HG02938 (cell line): ENCODE measurements around the gene CSNK1G1.
"Not testable (repeated sequence)": the region's sequence is repeated elsewhere in the genome, so short reads cannot be mapped to it uniquely, and the experiment has no call there.

ENCODE experiments used
- ATAC-seq: cut with Tn5 transposase; IDR thresholded peaks from one replicate; pipeline ENCODE4 v1.9.1; 2021; ENCODE audit warnings: mild to moderate bottlenecking, moderate library complexity; ENCODE audit not compliant: unreplicated experiment

CSNK1G1 gene

DNA sequence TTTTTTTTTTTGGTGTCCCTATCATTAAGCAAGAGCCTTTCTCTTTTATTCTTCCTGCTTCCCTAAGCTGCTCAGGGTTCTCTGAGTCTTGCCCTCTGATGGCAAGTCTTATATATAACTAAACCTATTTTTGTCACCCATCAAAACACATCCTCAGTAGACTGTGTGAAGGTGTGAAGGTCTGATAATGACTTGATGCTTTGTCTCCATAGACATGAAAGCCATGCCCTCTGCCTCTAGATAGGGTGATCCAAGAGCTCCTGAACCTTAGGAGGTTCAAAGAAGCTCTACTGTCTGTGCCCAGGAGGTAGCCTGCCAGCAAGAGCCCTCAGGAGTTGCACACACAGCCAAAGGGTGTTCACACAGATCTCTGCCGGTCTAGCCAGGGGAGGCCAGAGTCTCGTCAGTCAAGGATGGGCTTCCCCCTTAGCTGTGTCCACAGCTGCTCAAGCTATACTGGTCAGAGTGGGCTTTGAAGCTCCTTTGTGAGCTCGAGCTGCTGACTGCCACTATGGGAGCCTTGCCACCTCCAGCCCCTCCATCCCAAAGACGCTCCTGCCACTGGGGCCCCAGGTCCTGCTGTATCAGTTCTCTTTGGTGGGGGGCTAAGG, 217.5 kb downstream of the CSNK1G1 start:
- ATAC-seq, result no peak

DNA sequence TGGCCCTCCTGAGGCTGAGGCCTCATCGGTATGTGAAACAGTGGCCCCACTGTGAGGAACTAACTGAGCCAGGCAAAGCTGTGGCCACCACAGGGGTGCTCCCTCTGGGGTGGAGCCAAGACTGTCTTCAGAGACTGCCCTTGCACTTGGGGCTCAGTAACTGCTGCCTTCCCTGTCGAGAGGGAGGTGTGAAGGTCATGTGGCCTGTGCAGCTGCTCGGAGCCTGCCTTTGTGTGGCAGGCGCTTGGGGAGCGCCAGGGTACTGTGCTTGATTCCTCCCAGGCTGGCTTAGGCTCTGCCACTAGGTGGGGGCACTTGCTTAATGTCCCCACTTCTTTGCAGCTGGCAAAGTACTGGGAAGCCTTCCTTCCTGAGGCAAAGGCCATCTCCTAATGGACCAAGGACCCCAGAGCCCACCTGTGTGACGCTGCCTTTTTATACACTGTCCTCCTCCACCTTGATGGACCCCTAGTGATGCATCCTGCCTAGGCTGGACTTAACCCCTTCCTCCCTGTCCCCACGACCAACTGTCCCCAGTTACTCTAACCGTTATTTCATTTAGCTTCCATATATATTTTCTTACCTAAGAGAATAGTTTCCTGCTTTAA, 218.6 kb downstream of the CSNK1G1 start:
- no peak for ATAC-seq

DNA sequence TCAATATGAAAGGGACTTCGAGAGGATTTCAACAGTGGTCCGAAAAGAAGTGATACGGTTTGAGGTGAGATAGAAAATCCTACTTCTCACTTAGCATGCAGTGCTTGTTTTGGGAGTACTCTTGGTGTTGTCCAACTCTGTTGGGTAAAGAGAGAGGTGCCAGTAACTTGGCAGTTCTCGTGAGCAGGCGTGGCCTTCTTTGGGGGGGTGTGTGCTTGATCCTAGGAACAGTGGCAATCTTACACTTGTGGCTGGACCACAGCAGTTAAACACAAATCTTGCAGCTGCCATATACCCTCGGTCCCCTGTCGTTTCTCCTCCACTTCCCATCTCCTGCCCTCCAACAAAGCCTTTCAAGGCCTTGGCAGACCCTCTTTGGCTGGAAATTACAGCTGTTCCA, 219.6 kb downstream of the CSNK1G1 start:
- no peak for ATAC-seq

DNA sequence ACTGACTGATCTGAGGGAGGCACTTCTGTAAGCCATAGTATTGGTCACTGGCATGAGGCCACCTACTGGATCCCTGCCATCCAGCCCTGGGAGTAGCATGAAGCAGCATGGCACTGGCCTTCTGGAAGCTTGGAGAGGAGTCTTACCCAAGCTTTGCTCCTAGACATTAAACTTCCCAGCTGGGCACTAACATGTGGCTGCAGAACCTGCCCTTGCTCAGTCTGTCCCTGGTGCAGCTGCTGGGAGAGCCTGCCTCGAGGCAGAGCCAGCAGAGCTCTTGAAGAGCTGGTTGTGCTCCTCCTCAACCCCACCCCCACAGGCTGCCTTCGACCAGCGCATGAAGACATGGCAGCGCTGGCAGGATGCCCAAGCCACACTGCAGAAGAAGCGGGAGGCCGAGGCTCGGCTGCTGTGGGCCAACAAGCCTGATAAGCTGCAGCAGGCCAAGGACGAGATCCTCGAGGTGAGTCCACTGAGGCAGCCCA, 221.6 kb downstream of the CSNK1G1 start:
- no peak for ATAC-seq

DNA sequence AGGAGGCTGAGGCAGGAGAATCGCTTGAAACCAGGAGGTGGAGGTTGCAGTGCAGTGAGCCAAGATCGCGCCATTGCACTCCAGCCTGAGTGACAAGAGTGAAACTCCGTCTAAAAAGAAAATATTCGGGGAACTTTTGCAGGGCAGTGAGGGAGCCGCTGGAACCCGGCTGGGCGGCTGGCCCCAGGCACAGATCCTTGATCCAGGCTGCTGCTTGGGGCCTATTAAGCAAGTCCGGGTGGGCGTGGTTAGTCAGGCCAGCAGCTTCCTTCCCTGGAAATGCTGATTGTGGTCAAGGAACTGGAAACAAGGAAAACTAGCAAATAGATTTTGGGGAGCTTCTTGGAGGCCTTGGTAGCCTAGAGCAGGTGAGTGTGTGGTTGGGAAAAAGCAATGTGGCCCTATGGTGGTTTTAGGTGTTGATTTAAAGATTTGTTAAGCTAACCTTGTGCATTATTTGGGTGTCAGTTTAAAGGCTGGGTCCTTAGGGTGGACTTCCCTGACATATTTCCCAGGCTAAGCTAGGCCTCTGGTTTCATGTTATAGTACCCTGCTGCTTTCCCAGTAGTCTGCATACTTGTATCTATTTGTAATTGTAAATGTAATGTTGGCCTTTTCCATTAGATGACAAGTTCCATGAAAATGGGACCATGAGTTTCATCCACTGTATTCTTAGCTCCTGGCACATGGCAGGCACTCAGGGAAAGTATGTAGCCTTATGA, 222.2 kb downstream of the CSNK1G1 start:
- ATAC-seq, result no peak

DNA sequence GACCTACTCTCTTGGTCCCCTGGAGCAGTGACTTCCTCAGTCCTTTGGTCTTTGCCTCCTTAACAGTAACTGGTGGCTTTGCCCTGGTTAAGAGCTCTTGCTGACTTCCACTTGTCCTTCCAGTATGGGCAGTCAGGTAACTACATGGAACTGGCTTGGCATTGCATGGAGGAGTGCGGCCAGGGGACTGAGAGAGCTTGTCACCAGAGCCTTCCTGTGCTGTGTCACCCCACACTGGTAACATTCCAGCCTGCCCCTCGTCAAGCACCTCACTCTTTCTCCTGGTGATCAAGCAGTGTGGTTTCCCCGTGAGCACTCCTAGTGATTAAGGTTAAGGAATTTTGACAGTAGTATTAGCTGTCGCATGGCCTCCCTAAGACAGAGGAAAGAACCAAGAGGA, 223.8 kb downstream of the CSNK1G1 start:
- no peak for ATAC-seq

DNA sequence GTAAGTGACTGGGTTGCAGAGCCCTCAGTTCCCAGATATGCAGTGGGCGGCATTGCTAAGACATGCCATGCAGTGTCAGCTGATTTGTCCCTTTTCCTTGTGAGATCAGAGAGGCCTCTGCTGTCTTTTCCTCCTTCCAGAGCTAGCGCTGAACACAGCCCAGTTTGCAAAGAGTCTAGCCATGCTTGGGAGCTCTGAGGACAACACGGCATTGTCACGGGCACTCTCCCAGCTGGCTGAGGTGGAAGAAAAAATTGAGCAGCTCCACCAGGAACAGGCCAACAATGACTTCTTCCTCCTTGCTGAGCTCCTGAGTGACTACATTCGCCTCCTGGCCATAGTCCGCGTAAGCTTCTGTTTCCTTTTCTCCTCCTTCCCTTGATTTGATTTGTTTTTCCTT, 224.4 kb downstream of the CSNK1G1 start:
- ATAC-seq, result no peak

DNA sequence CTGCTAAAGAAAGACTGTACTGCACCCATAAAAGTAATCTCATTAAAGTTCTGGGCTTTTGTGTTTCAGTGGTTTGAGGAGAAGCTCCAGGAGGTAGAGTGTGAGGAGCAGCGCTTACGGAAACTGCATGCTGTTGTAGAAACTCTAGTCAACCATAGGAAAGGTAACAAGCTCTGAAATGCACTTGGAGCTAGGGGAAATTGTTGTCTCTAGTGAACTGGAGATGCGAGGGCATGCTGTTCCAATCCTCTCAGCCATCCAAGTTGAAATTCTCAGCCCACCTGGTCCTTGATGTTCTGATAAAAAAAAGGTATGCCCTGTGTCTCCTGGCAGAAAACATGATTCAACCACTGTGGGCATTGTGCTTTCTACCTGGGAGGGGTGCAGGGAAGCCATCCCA, 225.8 kb downstream of the CSNK1G1 start:
- no peak for ATAC-seq

DNA sequence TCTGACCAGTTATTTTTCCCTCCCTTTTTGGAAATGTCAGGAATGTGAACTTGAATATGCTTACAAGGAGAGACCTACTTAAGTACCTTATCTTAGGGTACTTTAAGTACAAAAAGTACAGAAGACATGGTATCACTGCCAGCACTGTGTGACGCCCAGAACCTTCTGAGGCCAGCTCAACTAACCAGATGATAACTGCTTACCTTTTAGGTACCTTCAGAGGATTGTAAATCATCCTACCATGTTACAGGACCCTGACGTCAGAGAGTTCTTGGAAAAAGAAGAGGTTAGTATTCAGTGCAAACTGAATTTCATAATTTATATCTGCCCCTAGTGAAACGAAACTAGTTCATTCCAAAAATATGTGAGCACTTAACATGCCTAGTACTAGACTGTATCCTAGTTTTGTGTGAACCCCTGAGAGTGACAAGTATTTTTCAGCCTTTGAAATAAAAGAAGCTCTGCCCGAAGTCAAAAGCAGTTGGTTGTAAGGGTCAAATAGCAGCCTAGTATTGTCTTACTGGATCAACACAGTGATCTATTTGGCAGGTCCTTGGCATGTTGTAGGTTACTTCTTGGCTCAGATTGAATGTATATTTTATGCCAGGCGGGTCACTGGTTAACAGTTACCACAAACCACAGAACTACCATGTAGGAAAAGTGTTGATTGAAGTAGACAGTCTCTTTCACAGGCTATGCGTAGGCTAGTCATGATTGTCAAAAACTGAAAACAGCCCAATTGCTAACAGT, 228.3 kb downstream of the CSNK1G1 start:
- ATAC-seq, result no peak

DNA sequence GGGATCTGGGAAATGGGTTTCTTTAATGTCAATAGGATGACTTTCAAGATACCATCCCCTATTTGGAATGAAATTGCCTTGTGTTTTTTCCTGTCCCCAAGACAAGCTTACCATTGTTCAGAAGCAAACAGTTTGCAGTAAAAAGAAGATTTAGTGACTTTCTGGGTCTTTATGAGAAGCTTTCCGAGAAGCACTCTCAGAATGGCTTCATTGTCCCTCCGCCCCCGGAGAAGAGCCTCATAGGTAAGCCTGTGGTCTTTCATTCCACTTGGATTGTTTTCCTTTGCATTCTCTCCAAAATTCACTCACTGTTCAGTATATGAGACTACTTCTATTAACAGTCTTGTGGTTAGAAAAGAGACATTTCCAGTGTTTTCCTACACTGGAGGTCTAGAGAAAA, 230.0 kb downstream of the CSNK1G1 start:
- no peak for ATAC-seq

DNA sequence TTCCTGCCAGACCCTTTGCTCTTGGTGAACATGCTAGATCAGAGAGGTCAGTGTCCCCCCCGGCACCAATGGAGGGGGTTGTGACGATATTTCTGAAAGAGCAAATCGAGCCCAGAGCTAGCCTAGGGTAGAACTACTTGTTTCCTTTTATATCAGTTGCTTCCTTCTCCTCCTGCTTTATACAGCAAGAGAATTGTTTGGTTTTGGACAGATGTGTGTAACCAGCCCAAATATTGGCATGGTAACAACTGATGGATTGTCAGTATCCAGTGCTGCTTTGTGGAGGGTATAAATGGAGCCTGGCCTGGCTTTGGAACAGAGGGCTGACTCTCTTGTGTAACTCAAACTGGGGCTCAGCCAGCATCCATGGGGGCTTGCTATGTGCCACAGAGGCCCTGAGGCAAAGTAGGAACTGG, 233.0 kb downstream of the CSNK1G1 start:
- ATAC-seq, result no peak

DNA sequence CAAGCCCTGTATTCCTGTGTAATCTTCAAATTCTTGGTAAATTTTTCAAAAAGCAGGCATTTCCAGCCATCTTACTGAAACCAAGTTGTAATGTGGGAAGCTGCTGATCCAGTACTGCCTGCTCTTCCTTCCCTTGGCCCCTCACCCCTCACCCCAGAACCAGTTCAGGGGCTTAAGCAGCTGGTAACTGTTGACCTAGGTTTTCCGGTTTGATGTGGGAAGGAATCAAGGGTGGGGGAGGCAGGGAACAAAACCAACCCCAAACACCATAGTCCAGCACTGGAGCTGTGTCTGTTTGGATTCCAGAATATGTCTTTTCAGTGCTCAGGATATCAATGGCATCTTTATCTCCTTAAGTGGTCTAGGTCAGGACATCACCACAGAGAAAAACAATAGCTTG, 233.5 kb downstream of the CSNK1G1 start:
- no peak for ATAC-seq

DNA sequence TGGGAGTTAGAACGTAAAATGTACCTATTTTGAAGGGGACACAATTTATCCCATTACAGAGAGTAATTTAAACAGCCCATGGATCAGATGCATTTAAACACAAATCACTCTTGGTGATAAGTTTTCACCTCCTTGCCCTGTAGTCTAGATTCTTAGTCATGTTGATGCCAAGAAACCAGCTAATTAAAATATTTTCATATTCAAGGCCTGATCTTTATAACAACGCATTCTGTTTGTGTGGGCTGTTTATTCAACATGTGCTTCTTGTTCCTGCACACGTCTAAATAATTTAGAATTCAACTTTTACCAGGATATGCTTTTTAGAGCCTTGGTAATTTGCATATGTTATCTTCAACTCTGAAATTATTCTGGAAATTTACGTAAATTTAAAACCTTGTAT, 234.4 kb downstream of the CSNK1G1 start:
- no peak for ATAC-seq

DNA sequence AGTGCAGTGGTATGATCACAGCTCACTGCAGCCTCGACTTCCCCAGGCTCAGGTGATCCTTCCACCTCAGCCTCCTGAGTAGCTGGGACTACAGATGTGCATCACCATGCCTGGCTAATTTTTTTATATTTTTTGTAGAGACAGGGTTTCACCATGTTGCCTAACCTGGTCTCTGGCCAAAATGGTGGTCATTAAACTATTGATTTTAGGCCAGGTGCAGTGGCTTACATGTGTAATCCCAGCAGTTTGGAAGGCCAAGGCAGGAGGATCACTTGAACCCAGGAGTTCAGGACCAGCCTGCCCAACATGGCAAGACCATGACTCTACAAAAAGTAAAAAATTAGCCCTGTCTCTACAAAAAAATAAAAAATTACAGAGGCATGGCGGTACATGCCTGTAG, 235.7 kb downstream of the CSNK1G1 start:
- not testable (repeated sequence) for ATAC-seq

DNA sequence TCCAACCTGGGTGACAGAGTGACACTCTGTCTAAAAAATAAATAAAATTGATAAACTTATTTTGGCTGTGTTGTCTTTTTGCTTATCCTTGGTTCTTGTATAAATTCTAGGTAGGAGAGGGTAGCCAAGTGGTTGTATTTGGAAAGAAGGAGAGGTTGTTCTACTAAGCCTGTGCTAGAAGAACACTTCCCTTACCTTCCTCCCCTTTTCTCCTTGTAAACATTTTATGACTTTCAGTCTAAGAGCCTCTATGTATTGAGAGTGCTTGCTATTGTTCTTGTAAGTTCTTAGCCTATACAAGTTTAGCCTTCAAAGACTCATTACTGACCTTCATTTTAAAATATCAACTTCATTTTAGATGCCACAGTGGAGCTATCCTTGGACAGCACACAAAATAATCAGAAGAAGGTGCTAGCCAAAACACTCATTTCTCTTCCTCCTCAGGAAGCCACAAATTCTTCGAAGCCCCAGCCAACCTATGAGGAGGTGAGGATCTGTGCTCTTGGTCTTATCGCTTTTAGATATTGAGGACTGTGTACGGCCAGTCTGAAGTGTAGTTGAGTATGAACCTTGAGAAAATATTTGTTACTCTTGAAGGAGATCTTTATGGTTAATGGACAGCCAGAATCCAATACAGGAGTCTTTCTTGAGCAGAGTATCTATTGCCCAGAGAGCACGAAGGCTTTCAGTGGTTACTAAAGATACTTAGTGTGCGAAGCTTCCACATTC, 238.1 kb downstream of the CSNK1G1 start:
- no peak for ATAC-seq
